ENCODE data around the gene ENSA. TPM values are rescaled to one million over a fixed set of nuclear protein-coding genes. Genes with fewer than 3 reads are reported as not detected.

ENSA gene
- total RNA-seq, 1 experiment from 2014 or later = 178 TPM

GRCh38 chr1:150615346-150616201 lies 13.8 kb downstream of the ENSA start:
- peaks cover 46% of the 10 kb centered on the region for H3K36me3 Mint-ChIP-seq (ENCODE audit: insufficient read depth, unreplicated experiment)
- no TSS peak for BruUV-seq (replicated peaks)

DNA sequence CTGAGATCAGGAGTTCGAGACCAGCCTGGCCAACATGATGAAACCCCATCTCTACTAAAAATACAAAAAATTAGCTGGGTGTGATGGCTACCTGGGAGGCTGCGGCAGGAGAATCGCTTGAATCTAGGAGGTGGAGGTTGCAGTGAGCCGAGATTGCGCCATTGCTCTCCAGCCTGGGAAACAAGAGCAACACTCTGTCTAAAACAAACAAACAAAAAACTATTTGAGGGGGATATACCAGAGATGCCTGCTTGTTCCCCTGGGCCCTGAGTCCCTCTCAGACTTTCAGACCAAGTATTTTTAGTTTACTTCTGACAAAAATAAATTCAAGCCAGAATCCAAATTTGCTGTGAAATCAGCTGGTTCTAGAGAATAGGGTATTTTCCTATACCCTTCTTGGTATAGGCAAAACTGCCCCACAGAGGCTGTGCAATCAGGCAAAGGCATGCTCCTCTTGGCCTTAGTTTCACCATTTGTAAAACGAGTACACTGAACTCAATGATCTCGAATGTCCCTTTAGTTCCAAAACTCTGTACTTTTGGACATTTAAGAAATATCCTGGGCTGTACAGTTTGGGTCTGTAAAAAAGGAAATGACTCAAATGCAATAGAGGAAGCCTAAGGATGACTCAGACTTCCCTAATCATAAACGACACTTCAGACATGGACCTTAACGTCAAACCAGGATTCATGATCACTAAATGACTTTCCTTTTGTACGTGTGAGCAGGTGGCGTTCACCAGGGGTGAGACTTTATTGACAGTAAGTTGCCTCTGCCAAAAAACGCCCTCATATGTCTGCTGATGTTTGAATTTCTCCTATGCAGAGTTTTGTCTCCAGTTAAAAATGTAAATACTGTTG lies 16.1 kb downstream of the ENSA start:
- Histone ChIP-seq H3K9me3 (no peaks in the 10 kb centered on the region), H3K4me3 (ENCODE audit: low read depth, low read length) (no peak overlapping the region), H3K4me1 (peaks cover 23% of the 10 kb centered on the region), H3K36me3 (ENCODE audit: control insufficient read depth, insufficient read depth, low read length) (peaks cover 1% of the 10 kb centered on the region; the same call in 1 of the 2 replicates), H3K27me3 (replicated peaks; ENCODE audit: control insufficient read depth, insufficient read depth, low read length) (no peaks in the 10 kb centered on the region)
- ChIA-PET CTCF (interaction anchor here (1.0 kb wide), 1 partner anchor 200 kb away, joined by 7 read pairs; no protein-coding TSS in a partner anchor), POLR2A (no interaction called here)
- H3K4me3 Mint-ChIP-seq (ENCODE audit: unreplicated experiment) = no peak overlapping the region
- DNase-seq = no peak
- BruUV-seq (replicated peaks) = no TSS peak
- peaks cover 31% of the 10 kb centered on the region for H3K36me3 Mint-ChIP-seq (ENCODE audit: insufficient read depth, unreplicated experiment)
- peak overlapping the region; percentile 42 for H3K27ac Mint-ChIP-seq (ENCODE audit: unreplicated experiment)
- peaks cover 23% of the 10 kb centered on the region for H3K4me1 Mint-ChIP-seq (ENCODE audit: low read depth, unreplicated experiment)
- no peaks in the 10 kb centered on the region for H3K27me3 Mint-ChIP-seq (ENCODE audit: insufficient read depth, unreplicated experiment)
- no peaks in the 10 kb centered on the region for H3K9me3 Mint-ChIP-seq (ENCODE audit: unreplicated experiment)
- TF ChIP-seq CTCF (IDR thresholded peaks at IDR 0.05; ENCODE audit: insufficient read depth in 1 of 2, low read depth in 1 of 2, low read length in 1 of 2, severe bottlenecking in 1 of 2, unreplicated experiment in 1 of 2) = no peak
- intact Hi-C loops (cut with micrococcal nuclease; ENCODE audit: unreplicated experiment) = no loop called here

More at GRCh38 chr1:150615346-150616201, 13.8 kb downstream of the ENSA start:
- no peak for TF ChIP-seq CTCF (IDR thresholded peaks at IDR 0.05; ENCODE audit: insufficient read depth in 1 of 2, low read depth in 1 of 2, low read length in 1 of 2, severe bottlenecking in 1 of 2, unreplicated experiment in 1 of 2)
- peak overlapping the region; percentile 30 for H3K27ac Mint-ChIP-seq (ENCODE audit: unreplicated experiment)
- no peaks in the 10 kb centered on the region for H3K27me3 Mint-ChIP-seq (ENCODE audit: insufficient read depth, unreplicated experiment)
- Histone ChIP-seq H3K9me3 (no peaks in the 10 kb centered on the region), H3K27me3 (replicated peaks; ENCODE audit: control insufficient read depth, insufficient read depth, low read length) (no peaks in the 10 kb centered on the region), H3K4me3 (ENCODE audit: low read depth, low read length) (no peak overlapping the region), H3K4me1 (peaks cover 23% of the 10 kb centered on the region), H3K36me3 (ENCODE audit: control insufficient read depth, insufficient read depth, low read length) (peaks cover 1% of the 10 kb centered on the region; the same call in 1 of the 2 replicates)
- intact Hi-C loops (cut with micrococcal nuclease; ENCODE audit: unreplicated experiment) = no loop called here
- DNase-seq = no peak
- peaks cover 23% of the 10 kb centered on the region for H3K4me1 Mint-ChIP-seq (ENCODE audit: low read depth, unreplicated experiment)
- CTCF ChIA-PET = interaction anchor here (0.7 to 1.2 kb wide), 2 partner anchors 54 to 56 kb away, joined by 3 to 4 read pairs; no protein-coding TSS in a partner anchor
- H3K4me3 Mint-ChIP-seq (ENCODE audit: unreplicated experiment) = no peak overlapping the region
- H3K9me3 Mint-ChIP-seq (ENCODE audit: unreplicated experiment) = no peaks in the 10 kb centered on the region
- POLR2A ChIA-PET = interaction anchor here (1.6 to 1.8 kb wide), 2 partner anchors 14 to 36 kb away, joined by 3 to 17 read pairs; partner anchors contain the start of genes ENSA and MCL1

DNA sequence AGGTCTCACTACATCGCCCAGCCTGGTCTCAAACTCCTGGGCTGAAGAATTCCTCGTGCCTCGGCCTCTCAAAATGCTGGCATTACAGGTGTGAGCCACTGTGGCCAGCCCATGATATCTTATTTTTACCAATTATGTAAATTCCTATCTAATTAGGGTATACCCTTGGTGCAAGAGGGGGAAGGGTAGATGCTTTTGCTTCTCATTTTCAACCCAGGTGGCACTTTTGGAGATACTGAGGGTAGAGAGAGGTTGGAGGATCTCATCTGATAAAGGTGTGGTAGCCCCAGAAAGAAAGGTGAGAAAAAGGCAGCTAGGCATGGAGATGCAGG lies 17.4 kb downstream of the ENSA start:
- H3K9me3 ChIP-seq = no peaks in the 10 kb centered on the region
- Mint-ChIP-seq H3K27ac (ENCODE audit: unreplicated experiment) (peak overlapping the region; percentile 45), H3K36me3 (ENCODE audit: insufficient read depth, unreplicated experiment) (peaks cover 26% of the 10 kb centered on the region), H3K27me3 (ENCODE audit: insufficient read depth, unreplicated experiment) (no peaks in the 10 kb centered on the region), H3K4me1 (ENCODE audit: low read depth, unreplicated experiment) (peaks cover 23% of the 10 kb centered on the region), H3K4me3 (ENCODE audit: unreplicated experiment) (no peak overlapping the region), H3K9me3 (ENCODE audit: unreplicated experiment) (no peaks in the 10 kb centered on the region)
- intact Hi-C loops (cut with micrococcal nuclease; ENCODE audit: unreplicated experiment) = no loop called here
- no peak for TF ChIP-seq CTCF (IDR thresholded peaks at IDR 0.05; ENCODE audit: insufficient read depth in 1 of 2, low read depth in 1 of 2, low read length in 1 of 2, severe bottlenecking in 1 of 2, unreplicated experiment in 1 of 2)
- no peaks in the 10 kb centered on the region for H3K36me3 ChIP-seq (ENCODE audit: control insufficient read depth, insufficient read depth, low read length)
- POLR2A ChIA-PET = interaction anchor here (1.5 kb wide), 1 partner anchor 32 kb away, joined by 5 read pairs; the partner anchor contains the start of gene MCL1
- H3K4me3 ChIP-seq (ENCODE audit: low read depth, low read length) = no peak overlapping the region
- H3K27me3 ChIP-seq (replicated peaks; ENCODE audit: control insufficient read depth, insufficient read depth, low read length) = no peaks in the 10 kb centered on the region
- H3K4me1 ChIP-seq = peaks cover 23% of the 10 kb centered on the region
- DNase-seq = no peak
- CTCF ChIA-PET = no interaction called here
- no TSS peak for BruUV-seq (replicated peaks)

All from Caco-2 (cell line).